ENCODE results near the gene RND3. TPM values are rescaled to one million over a fixed set of nuclear protein-coding genes. Genes with fewer than 3 reads are reported as not detected.

RND3 gene
- total RNA-seq, 1 donor from 2014 or later, result 161 TPM

GRCh38 chr2:150431561-150432311, 55.7 kb downstream of the RND3 start:
- Mint-ChIP-seq H3K27me3 (no peaks in the 10 kb centered on the region), H3K36me3 (no peaks in the 10 kb centered on the region), H3K27ac (no peak overlapping the region), H3K9me3 (no peaks in the 10 kb centered on the region), H3K4me1 (ENCODE audit: unreplicated experiment) (peaks cover 31% of the 10 kb centered on the region), H3K4me3 (no peak overlapping the region)
- TF ChIP-seq, protein P1, sequence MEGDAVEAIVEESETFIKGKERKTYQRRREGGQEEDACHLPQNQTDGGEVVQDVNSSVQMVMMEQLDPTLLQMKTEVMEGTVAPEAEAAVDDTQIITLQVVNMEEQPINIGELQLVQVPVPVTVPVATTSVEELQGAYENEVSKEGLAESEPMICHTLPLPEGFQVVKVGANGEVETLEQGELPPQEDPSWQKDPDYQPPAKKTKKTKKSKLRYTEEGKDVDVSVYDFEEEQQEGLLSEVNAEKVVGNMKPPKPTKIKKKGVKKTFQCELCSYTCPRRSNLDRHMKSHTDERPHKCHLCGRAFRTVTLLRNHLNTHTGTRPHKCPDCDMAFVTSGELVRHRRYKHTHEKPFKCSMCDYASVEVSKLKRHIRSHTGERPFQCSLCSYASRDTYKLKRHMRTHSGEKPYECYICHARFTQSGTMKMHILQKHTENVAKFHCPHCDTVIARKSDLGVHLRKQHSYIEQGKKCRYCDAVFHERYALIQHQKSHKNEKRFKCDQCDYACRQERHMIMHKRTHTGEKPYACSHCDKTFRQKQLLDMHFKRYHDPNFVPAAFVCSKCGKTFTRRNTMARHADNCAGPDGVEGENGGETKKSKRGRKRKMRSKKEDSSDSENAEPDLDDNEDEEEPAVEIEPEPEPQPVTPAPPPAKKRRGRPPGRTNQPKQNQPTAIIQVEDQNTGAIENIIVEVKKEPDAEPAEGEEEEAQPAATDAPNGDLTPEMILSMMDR (conservative IDR thresholded peaks at IDR 0.05), result no peak
- no peak for DNase-seq (ENCODE audit: extremely low spot score, unreplicated experiment)

- no peak for DNase-seq (ENCODE audit: extremely low spot score, unreplicated experiment)
- Mint-ChIP-seq H3K27ac (no peak overlapping the region), H3K4me3 (no peak overlapping the region), H3K27me3 (no peaks in the 10 kb centered on the region), H3K4me1 (ENCODE audit: unreplicated experiment) (peaks cover 48% of the 10 kb centered on the region), H3K36me3 (no peaks in the 10 kb centered on the region), H3K9me3 (no peaks in the 10 kb centered on the region)
- TF ChIP-seq, protein P1 (conservative IDR thresholded peaks at IDR 0.05), result no peak
Measured at GRCh38 chr2:150429384-150429961, 58.0 kb downstream of the RND3 start.

DNA sequence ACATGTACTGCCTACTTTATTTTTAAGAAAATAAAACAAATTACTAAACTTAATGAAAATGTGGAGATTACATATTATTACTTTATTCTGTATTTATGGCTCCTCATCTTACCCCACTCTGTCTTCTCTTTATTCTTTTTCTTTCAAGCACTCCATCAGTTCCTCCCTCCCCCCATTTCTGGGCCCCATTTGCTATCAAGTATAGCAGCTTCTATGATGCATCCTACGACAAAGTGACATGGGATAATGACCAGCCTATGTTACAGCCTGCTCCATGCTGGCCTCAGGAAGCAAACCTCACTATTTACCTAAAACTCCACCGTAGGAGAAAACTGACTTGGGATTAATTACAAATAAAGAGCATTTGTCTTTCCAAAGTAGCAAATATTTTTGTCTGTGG, 58.8 kb downstream of the RND3 start:
- no peaks in the 10 kb centered on the region for H3K9me3 Mint-ChIP-seq
- H3K4me3 Mint-ChIP-seq, result no peak overlapping the region
- H3K4me1 Mint-ChIP-seq (ENCODE audit: unreplicated experiment), result peaks cover 52% of the 10 kb centered on the region
- H3K27me3 Mint-ChIP-seq, result no peaks in the 10 kb centered on the region
- no peak overlapping the region for H3K27ac Mint-ChIP-seq
- no peak for DNase-seq (ENCODE audit: extremely low spot score, unreplicated experiment)
- TF ChIP-seq, protein P1 (conservative IDR thresholded peaks at IDR 0.05), result no peak
- no peaks in the 10 kb centered on the region for H3K36me3 Mint-ChIP-seq

DNA sequence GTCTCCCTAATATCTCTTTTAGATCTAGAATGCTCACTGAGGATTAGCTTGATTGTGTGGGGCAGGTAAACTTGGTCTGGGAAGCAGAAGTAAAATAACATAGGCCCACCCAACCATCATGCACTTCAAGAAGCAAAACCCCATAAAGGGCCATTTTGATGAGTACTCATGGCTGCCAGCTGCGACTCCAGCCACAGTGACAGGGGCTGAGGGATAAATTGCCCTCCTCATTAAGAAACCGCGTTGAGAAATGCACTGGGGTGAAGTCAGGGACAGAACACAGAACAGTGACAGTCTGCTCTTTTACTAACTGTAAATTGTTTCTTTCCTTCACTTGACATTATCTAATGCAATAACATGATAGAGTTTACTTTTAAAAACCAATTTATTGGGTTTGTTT, 60.2 kb downstream of the RND3 start:
- Mint-ChIP-seq H3K36me3 (no peaks in the 10 kb centered on the region), H3K4me3 (no peak overlapping the region)

GRCh38 chr2:150426724-150427123, 60.7 kb downstream of the RND3 start:
- no peak for DNase-seq (ENCODE audit: extremely low spot score, unreplicated experiment)
- no peak overlapping the region for H3K27ac Mint-ChIP-seq
- no peak overlapping the region for H3K4me3 Mint-ChIP-seq
- H3K27me3 Mint-ChIP-seq, result no peaks in the 10 kb centered on the region
- peaks cover 8% of the 10 kb centered on the region for H3K9me3 Mint-ChIP-seq
- TF ChIP-seq, protein P1 (conservative IDR thresholded peaks at IDR 0.05), result no peak
- H3K36me3 Mint-ChIP-seq, result no peaks in the 10 kb centered on the region
- peaks cover 46% of the 10 kb centered on the region for H3K4me1 Mint-ChIP-seq (ENCODE audit: unreplicated experiment)

More for the DNA sequence above, 60.2 kb downstream of the RND3 start:
- H3K4me1 Mint-ChIP-seq (ENCODE audit: unreplicated experiment), result peaks cover 50% of the 10 kb centered on the region
- no peaks in the 10 kb centered on the region for H3K27me3 Mint-ChIP-seq
- no peak for DNase-seq (ENCODE audit: extremely low spot score, unreplicated experiment)
- no peak overlapping the region for H3K27ac Mint-ChIP-seq
- peaks cover 2% of the 10 kb centered on the region for H3K9me3 Mint-ChIP-seq
- TF ChIP-seq, protein P1 (conservative IDR thresholded peaks at IDR 0.05), result no peak

Data from type B pancreatic cell (in vitro differentiated cells).